ENCODE data around the gene FREM1.

The FREM1 gene

GRCh38 chr9:14749741-14750211 is 160.5 kb downstream of the FREM1 start:
- no peak overlapping the region for H2BK12ac ChIP-seq (ENCODE audit: low read length)
- no peak overlapping the region for H3K23ac ChIP-seq (ENCODE audit: low read depth, low read length, poor library complexity)
- H2BK5ac ChIP-seq (ENCODE audit: low read length): no peak overlapping the region
- no peak overlapping the region for H3K4me3 ChIP-seq (ENCODE audit: low read length in 2 of 2)
- no peak overlapping the region for H2AFZ ChIP-seq (ENCODE audit: low read length)
- no peak overlapping the region for H2BK120ac ChIP-seq (ENCODE audit: low read depth, low read length)
- no peak for DNase-seq (ENCODE audit: low spot score)
- no peak overlapping the region for H3K27ac ChIP-seq (replicated peaks; ENCODE audit: low read length)
- no peak overlapping the region for H2BK15ac ChIP-seq (ENCODE audit: low read length)
- H3K79me1 ChIP-seq (ENCODE audit: low read depth, low read length): no peaks in the 10 kb centered on the region
- H3K36me3 ChIP-seq (replicated peaks in 1 of 2; ENCODE audit: control insufficient read depth in 2 of 2, insufficient read depth in 2 of 2, low read length in 2 of 2): peaks cover 0 to 99% of the 10 kb centered on the region in 2 donors
- H3K14ac ChIP-seq (ENCODE audit: low read length): no peak overlapping the region
- no peak overlapping the region for H3K9ac ChIP-seq (ENCODE audit: low read depth, low read length, poor library complexity)
- H4K91ac ChIP-seq (ENCODE audit: low read depth, low read length, poor library complexity): no peak overlapping the region
- peaks cover 0 to 5% of the 10 kb centered on the region in 2 donors for H3K9me3 ChIP-seq (replicated peaks in 1 of 2; ENCODE audit: control insufficient read depth in 2 of 2, insufficient read depth in 1 of 2, low read depth in 1 of 2, low read length in 2 of 2)
- H3K27me3 ChIP-seq (ENCODE audit: control insufficient read depth in 3 of 3, insufficient read depth in 3 of 3, low read depth in 1 of 3, low read length in 3 of 3): no peaks in the 10 kb centered on the region
- H2AK5ac ChIP-seq (ENCODE audit: low read depth, low read length): no peak overlapping the region
- no peak overlapping the region for H3K18ac ChIP-seq (ENCODE audit: low read length)
- no peak overlapping the region for H4K8ac ChIP-seq (ENCODE audit: low read depth, low read length)
- peaks cover 0 to 5% of the 10 kb centered on the region in 2 donors for H3K4me1 ChIP-seq (ENCODE audit: control insufficient read depth in 2 of 2, insufficient read depth in 1 of 2, low read depth in 1 of 2, low read length in 2 of 2)
- no CpG with 5 or more reads among the region's 9 CpGs for WGBS, 2 donors (ENCODE audit: extremely low coverage in 2 of 2, insufficient read length in 2 of 2, insufficient replicate concordance in 1 of 2)
- no peak overlapping the region for H3K4ac ChIP-seq (ENCODE audit: low read length)
- no peak overlapping the region for H3K4me2 ChIP-seq (ENCODE audit: insufficient read depth, low read length, poor library complexity, severe bottlenecking)

DNA sequence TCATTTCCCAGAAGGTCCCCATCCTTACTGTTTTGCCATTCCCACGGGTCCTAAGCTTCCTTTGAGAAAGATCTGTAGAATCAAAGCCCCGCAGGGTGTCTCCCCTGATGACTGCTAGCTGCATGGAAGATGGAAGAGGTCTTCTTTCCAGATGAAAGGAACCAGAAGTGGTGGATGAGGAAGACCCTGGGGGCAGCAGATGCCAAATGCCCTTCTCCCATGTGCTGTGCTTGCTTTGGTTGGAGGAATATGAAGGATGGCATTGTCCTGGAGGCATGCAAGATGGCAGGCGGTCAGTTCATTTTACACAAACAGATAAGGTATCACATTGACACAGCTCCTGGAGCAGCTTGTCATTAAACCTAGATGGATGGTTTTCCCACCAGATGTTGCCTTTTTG is 161.9 kb downstream of the FREM1 start:
- H2BK15ac ChIP-seq (ENCODE audit: low read length): no peak overlapping the region
- H2AFZ ChIP-seq (ENCODE audit: low read length): no peak overlapping the region
- no peak overlapping the region for H3K18ac ChIP-seq (ENCODE audit: low read length)
- no peak overlapping the region for H2AK5ac ChIP-seq (ENCODE audit: low read depth, low read length)
- H4K91ac ChIP-seq (ENCODE audit: low read depth, low read length, poor library complexity): no peak overlapping the region
- H3K9me3 ChIP-seq (replicated peaks in 1 of 2; ENCODE audit: control insufficient read depth in 2 of 2, insufficient read depth in 1 of 2, low read depth in 1 of 2, low read length in 2 of 2): peaks cover 0 to 6% of the 10 kb centered on the region in 2 donors
- H2BK5ac ChIP-seq (ENCODE audit: low read length): no peak overlapping the region
- H3K4ac ChIP-seq (ENCODE audit: low read length): no peak overlapping the region
- H3K27ac ChIP-seq (replicated peaks; ENCODE audit: low read length): no peak overlapping the region
- H3K23ac ChIP-seq (ENCODE audit: low read depth, low read length, poor library complexity): no peak overlapping the region
- H3K9ac ChIP-seq (ENCODE audit: low read depth, low read length, poor library complexity): no peak overlapping the region
- peaks cover 0 to 5% of the 10 kb centered on the region in 2 donors for H3K4me1 ChIP-seq (ENCODE audit: control insufficient read depth in 2 of 2, insufficient read depth in 1 of 2, low read depth in 1 of 2, low read length in 2 of 2)
- no peak for DNase-seq (ENCODE audit: low spot score)
- no peaks in the 10 kb centered on the region for H3K79me1 ChIP-seq (ENCODE audit: low read depth, low read length)
- H2BK120ac ChIP-seq (ENCODE audit: low read depth, low read length): no peak overlapping the region
- no peak overlapping the region for H3K4me3 ChIP-seq (ENCODE audit: low read length in 2 of 2)
- WGBS, 2 donors (ENCODE audit: extremely low coverage in 2 of 2, insufficient read length in 2 of 2, insufficient replicate concordance in 1 of 2): no CpG with 5 or more reads among the region's 3 CpGs
- H4K8ac ChIP-seq (ENCODE audit: low read depth, low read length): no peak overlapping the region
- H2BK12ac ChIP-seq (ENCODE audit: low read length): no peak overlapping the region
- peaks cover 0 to 100% of the 10 kb centered on the region in 2 donors for H3K36me3 ChIP-seq (replicated peaks in 1 of 2; ENCODE audit: control insufficient read depth in 2 of 2, insufficient read depth in 2 of 2, low read length in 2 of 2)
- H3K14ac ChIP-seq (ENCODE audit: low read length): no peak overlapping the region
- no peaks in the 10 kb centered on the region for H3K27me3 ChIP-seq (ENCODE audit: control insufficient read depth in 3 of 3, insufficient read depth in 3 of 3, low read depth in 1 of 3, low read length in 3 of 3)
- no peak overlapping the region for H3K4me2 ChIP-seq (ENCODE audit: insufficient read depth, low read length, poor library complexity, severe bottlenecking)

DNA sequence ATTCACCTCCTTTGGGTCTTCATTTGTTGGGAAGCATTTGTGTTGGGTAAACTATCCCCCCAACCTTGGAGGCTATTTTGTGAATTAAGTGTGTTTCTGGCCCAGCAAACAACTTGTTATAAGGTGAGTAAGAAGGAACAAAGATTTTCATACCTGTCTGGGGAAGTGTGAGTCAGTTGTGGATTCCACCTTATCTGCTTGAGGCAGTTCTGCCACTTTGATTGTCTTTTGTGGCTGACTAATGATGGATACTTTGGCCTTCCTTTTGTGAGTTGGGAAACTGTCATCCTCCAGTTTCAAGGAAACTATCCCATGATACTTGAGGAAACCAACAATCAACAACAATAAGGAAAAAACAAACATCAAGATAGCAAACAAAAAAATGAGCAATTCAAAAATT is 163.1 kb downstream of the FREM1 start:
- Histone ChIP-seq H3K9ac (ENCODE audit: low read depth, low read length, poor library complexity) (no peak overlapping the region), H3K14ac (ENCODE audit: low read length) (no peak overlapping the region), H3K79me1 (ENCODE audit: low read depth, low read length) (no peaks in the 10 kb centered on the region), H2AK5ac (ENCODE audit: low read depth, low read length) (no peak overlapping the region), H3K18ac (ENCODE audit: low read length) (no peak overlapping the region), H2AFZ (ENCODE audit: low read length) (no peak overlapping the region), H3K4me3 (ENCODE audit: low read length in 2 of 2) (no peak overlapping the region), H2BK120ac (ENCODE audit: low read depth, low read length) (no peak overlapping the region), H3K27me3 (ENCODE audit: control insufficient read depth in 3 of 3, insufficient read depth in 3 of 3, low read depth in 1 of 3, low read length in 3 of 3) (no peaks in the 10 kb centered on the region), H3K36me3 (replicated peaks in 1 of 2; ENCODE audit: control insufficient read depth in 2 of 2, insufficient read depth in 2 of 2, low read length in 2 of 2) (peaks cover 0 to 100% of the 10 kb centered on the region in 2 donors), H3K23ac (ENCODE audit: low read depth, low read length, poor library complexity) (no peak overlapping the region), H3K27ac (replicated peaks; ENCODE audit: low read length) (no peak overlapping the region), H3K4me1 (ENCODE audit: control insufficient read depth in 2 of 2, insufficient read depth in 1 of 2, low read depth in 1 of 2, low read length in 2 of 2) (peaks cover 0 to 3% of the 10 kb centered on the region in 2 donors), H2BK12ac (ENCODE audit: low read length) (no peak overlapping the region), H3K9me3 (replicated peaks in 1 of 2; ENCODE audit: control insufficient read depth in 2 of 2, insufficient read depth in 1 of 2, low read depth in 1 of 2, low read length in 2 of 2) (peaks cover 0 to 6% of the 10 kb centered on the region in 2 donors), H2BK5ac (ENCODE audit: low read length) (no peak overlapping the region), H4K91ac (ENCODE audit: low read depth, low read length, poor library complexity) (no peak overlapping the region), H3K4me2 (ENCODE audit: insufficient read depth, low read length, poor library complexity, severe bottlenecking) (no peak overlapping the region), H4K8ac (ENCODE audit: low read depth, low read length) (no peak overlapping the region), H2BK15ac (ENCODE audit: low read length) (no peak overlapping the region), H3K4ac (ENCODE audit: low read length) (no peak overlapping the region)
- no peak for DNase-seq (ENCODE audit: low spot score)

- Histone ChIP-seq H3K4ac (ENCODE audit: low read length) (no peak overlapping the region), H4K91ac (ENCODE audit: low read depth, low read length, poor library complexity) (no peak overlapping the region), H2BK5ac (ENCODE audit: low read length) (no peak overlapping the region), H2BK12ac (ENCODE audit: low read length) (no peak overlapping the region), H3K79me1 (ENCODE audit: low read depth, low read length) (no peaks in the 10 kb centered on the region), H3K27me3 (ENCODE audit: control insufficient read depth in 3 of 3, insufficient read depth in 3 of 3, low read depth in 1 of 3, low read length in 3 of 3) (no peaks in the 10 kb centered on the region), H3K9ac (ENCODE audit: low read depth, low read length, poor library complexity) (no peak overlapping the region), H2AFZ (ENCODE audit: low read length) (no peak overlapping the region), H4K8ac (ENCODE audit: low read depth, low read length) (no peak overlapping the region), H2BK120ac (ENCODE audit: low read depth, low read length) (no peak overlapping the region), H3K9me3 (replicated peaks in 1 of 2; ENCODE audit: control insufficient read depth in 2 of 2, insufficient read depth in 1 of 2, low read depth in 1 of 2, low read length in 2 of 2) (peaks cover 0 to 6% of the 10 kb centered on the region in 2 donors), H3K4me3 (ENCODE audit: low read length in 2 of 2) (no peak overlapping the region), H3K18ac (ENCODE audit: low read length) (no peak overlapping the region), H3K14ac (ENCODE audit: low read length) (no peak overlapping the region), H3K27ac (replicated peaks; ENCODE audit: low read length) (no peak overlapping the region), H3K36me3 (replicated peaks in 1 of 2; ENCODE audit: control insufficient read depth in 2 of 2, insufficient read depth in 2 of 2, low read length in 2 of 2) (peaks cover 0 to 100% of the 10 kb centered on the region in 2 donors), H2BK15ac (ENCODE audit: low read length) (no peak overlapping the region), H3K4me2 (ENCODE audit: insufficient read depth, low read length, poor library complexity, severe bottlenecking) (no peak overlapping the region), H2AK5ac (ENCODE audit: low read depth, low read length) (no peak overlapping the region), H3K4me1 (ENCODE audit: control insufficient read depth in 2 of 2, insufficient read depth in 1 of 2, low read depth in 1 of 2, low read length in 2 of 2) (peaks cover 0 to 3% of the 10 kb centered on the region in 2 donors), H3K23ac (ENCODE audit: low read depth, low read length, poor library complexity) (no peak overlapping the region)
- no CpG with 5 or more reads among the region's 3 CpGs for WGBS, 2 donors (ENCODE audit: extremely low coverage in 2 of 2, insufficient read length in 2 of 2, insufficient replicate concordance in 1 of 2)
- DNase-seq (ENCODE audit: low spot score): no peak
Observed at GRCh38 chr9:14746626-14747025, 163.6 kb downstream of the FREM1 start.

Data from neuronal stem cell (in vitro differentiated cells).